ENCODE results near the gene FUZ.

DNA sequence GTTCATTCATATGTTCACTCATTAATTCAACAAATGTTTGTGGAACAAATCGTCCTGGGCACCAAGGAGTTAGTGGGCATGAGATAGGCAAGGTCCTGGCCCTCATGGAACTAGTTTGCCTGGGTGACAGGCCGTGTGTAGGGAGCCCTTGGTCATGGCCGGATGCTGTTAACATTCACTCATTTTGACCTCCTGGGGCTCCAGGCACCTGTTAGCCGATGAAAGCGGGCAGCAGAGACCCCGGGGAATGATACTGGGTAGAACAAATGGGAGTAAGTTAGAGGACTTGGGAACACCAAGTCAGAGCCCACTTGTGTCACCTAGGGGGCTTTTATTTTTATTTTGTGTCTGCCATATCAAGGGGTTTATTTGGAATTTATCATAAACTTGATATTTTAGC lies 11.6 kb upstream of the FUZ start:
- TF ChIP-seq, protein P1, sequence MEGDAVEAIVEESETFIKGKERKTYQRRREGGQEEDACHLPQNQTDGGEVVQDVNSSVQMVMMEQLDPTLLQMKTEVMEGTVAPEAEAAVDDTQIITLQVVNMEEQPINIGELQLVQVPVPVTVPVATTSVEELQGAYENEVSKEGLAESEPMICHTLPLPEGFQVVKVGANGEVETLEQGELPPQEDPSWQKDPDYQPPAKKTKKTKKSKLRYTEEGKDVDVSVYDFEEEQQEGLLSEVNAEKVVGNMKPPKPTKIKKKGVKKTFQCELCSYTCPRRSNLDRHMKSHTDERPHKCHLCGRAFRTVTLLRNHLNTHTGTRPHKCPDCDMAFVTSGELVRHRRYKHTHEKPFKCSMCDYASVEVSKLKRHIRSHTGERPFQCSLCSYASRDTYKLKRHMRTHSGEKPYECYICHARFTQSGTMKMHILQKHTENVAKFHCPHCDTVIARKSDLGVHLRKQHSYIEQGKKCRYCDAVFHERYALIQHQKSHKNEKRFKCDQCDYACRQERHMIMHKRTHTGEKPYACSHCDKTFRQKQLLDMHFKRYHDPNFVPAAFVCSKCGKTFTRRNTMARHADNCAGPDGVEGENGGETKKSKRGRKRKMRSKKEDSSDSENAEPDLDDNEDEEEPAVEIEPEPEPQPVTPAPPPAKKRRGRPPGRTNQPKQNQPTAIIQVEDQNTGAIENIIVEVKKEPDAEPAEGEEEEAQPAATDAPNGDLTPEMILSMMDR (IDR thresholded peaks at IDR 0.05; ENCODE audit: low read length): no peak
- TF ChIP-seq EZH2 (IDR thresholded peaks at IDR 0.05; ENCODE audit: borderline replicate concordance, low read length): no peak

Measured in OCI-LY1 (cell line).